HL-60 (cell line): ENCODE data around the gene CIAO3.

Experiments used
- POLR2AphosphoS5 ChIP-seq: IDR thresholded peaks from 2 replicates; pipeline ENCODE4 v1.6.1; 2012; ENCODE audit warnings: low read depth
- SPI1 ChIP-seq: IDR thresholded peaks from 2 replicates; pipeline ENCODE4 v1.6.1; 2012; ENCODE audit warnings: low read depth, mild to moderate bottlenecking, borderline replicate concordance
- TF ChIP-seq, protein P1 (sequence below): IDR thresholded peaks from one replicate; pipeline ENCODE4 v1.5.1; 2011; ENCODE audit warnings: low read length, control low read depth, inconsistent platforms; ENCODE audit not compliant: insufficient read depth
- TF ChIP-seq, protein P2 (sequence below): IDR thresholded peaks from 2 replicates; pipeline ENCODE4 v1.6.1; 2012; ENCODE audit warnings: low read depth; ENCODE audit not compliant: insufficient replicate concordance

DNA sequence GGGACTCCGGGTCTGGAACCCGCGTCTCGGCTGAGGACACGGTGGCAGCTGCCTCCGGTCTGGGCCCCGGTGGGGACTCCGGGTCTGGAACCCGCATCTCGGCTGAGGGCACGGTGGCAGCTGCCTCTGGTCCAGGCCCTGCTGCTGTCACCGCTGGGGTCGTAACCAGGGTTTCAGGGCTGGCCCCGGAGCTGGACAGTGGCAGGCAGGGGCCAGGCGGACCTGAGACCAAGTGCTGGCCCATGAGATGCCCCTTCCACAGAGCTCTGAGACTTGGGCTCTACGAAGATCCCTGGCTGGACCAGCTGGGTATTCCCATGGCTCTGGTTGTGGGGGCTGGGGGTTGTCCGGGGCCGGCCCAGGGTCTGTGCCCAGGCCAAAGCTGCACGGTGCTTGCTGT lies 43.6 kb upstream of the CIAO3 start:
- TF ChIP-seq, protein P1, sequence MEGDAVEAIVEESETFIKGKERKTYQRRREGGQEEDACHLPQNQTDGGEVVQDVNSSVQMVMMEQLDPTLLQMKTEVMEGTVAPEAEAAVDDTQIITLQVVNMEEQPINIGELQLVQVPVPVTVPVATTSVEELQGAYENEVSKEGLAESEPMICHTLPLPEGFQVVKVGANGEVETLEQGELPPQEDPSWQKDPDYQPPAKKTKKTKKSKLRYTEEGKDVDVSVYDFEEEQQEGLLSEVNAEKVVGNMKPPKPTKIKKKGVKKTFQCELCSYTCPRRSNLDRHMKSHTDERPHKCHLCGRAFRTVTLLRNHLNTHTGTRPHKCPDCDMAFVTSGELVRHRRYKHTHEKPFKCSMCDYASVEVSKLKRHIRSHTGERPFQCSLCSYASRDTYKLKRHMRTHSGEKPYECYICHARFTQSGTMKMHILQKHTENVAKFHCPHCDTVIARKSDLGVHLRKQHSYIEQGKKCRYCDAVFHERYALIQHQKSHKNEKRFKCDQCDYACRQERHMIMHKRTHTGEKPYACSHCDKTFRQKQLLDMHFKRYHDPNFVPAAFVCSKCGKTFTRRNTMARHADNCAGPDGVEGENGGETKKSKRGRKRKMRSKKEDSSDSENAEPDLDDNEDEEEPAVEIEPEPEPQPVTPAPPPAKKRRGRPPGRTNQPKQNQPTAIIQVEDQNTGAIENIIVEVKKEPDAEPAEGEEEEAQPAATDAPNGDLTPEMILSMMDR, result no peak
- TF ChIP-seq SPI1 (no peak), POLR2AphosphoS5 (no peak; the same call in 1 of the 2 replicates)
- TF ChIP-seq, protein P2, sequence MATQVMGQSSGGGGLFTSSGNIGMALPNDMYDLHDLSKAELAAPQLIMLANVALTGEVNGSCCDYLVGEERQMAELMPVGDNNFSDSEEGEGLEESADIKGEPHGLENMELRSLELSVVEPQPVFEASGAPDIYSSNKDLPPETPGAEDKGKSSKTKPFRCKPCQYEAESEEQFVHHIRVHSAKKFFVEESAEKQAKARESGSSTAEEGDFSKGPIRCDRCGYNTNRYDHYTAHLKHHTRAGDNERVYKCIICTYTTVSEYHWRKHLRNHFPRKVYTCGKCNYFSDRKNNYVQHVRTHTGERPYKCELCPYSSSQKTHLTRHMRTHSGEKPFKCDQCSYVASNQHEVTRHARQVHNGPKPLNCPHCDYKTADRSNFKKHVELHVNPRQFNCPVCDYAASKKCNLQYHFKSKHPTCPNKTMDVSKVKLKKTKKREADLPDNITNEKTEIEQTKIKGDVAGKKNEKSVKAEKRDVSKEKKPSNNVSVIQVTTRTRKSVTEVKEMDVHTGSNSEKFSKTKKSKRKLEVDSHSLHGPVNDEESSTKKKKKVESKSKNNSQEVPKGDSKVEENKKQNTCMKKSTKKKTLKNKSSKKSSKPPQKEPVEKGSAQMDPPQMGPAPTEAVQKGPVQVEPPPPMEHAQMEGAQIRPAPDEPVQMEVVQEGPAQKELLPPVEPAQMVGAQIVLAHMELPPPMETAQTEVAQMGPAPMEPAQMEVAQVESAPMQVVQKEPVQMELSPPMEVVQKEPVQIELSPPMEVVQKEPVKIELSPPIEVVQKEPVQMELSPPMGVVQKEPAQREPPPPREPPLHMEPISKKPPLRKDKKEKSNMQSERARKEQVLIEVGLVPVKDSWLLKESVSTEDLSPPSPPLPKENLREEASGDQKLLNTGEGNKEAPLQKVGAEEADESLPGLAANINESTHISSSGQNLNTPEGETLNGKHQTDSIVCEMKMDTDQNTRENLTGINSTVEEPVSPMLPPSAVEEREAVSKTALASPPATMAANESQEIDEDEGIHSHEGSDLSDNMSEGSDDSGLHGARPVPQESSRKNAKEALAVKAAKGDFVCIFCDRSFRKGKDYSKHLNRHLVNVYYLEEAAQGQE, result no peak
